H1 (cell line): ENCODE data around the gene PCGF3. TPM values are rescaled to one million over a fixed set of nuclear protein-coding genes. Genes with fewer than 3 reads are reported as not detected.

Experiments
- CTCF ChIA-PET: fragments of 300-600 bp; sonication (Branson Sonifier 250); formaldehyde crosslinking; loops from one replicate; lab custom pipeline; 2021; ENCODE audit not compliant: partially characterized antibody; lab: Charles Lee
- POLR2A ChIA-PET: fragments of 300-600 bp; sonication (Branson Sonifier 250); formaldehyde crosslinking; loops from one replicate; lab custom pipeline; 2021; ENCODE audit warnings: inconsistent platforms; ENCODE audit not compliant: partially characterized antibody; lab: Charles Lee
- DNase-seq, 2 experiments: peaks; one replicate each; pipeline versions ENCODE4 v3.0.0 to v3.0.0-alpha.2; 2010 to 2022; ENCODE audit warnings: low spot score in 2 of 2, low read depth in 1 of 2, mixed read lengths in 1 of 2
- FAIRE-seq: peaks from 2 replicates; lab custom pipeline; 2011; peaks lifted over from hg19 to GRCh38; lab: Jason Lieb, UNC
- H2AFZ ChIP-seq: 2 replicates; pipeline ENCODE4 v1.8.1; 2012; ENCODE audit warnings: low read length, inconsistent platforms
- H2AK5ac ChIP-seq: 2 replicates; pipeline ENCODE4 v1.6.1; 2013; ENCODE audit warnings: low read depth, low read length
- H2BK120ac ChIP-seq: replicated peaks from 2 replicates; pipeline ENCODE3; 2013; ENCODE audit warnings: low read depth, low read length, inconsistent platforms
- H2BK12ac ChIP-seq: 2 replicates; pipeline ENCODE4 v1.6.1; 2013; ENCODE audit warnings: low read depth, low read length
- H2BK15ac ChIP-seq: 2 replicates; pipeline ENCODE4 v1.6.1; 2013; ENCODE audit warnings: low read length
- H2BK20ac ChIP-seq: 2 replicates; pipeline ENCODE4 v1.6.1; 2013; ENCODE audit warnings: low read length
- H2BK5ac ChIP-seq: 2 replicates; pipeline ENCODE4 v1.6.1; 2013; ENCODE audit warnings: low read depth, low read length
- H3K14ac ChIP-seq: 2 replicates; pipeline ENCODE4 v1.6.1; 2013; ENCODE audit warnings: inconsistent platforms; ENCODE audit not compliant: insufficient read length
- H3K18ac ChIP-seq: 2 replicates; pipeline ENCODE4 v1.6.1; 2013; ENCODE audit warnings: low read length; ENCODE audit errors: extremely low read depth
- H3K23ac ChIP-seq: 2 replicates; pipeline ENCODE4 v1.6.1; 2013; ENCODE audit warnings: inconsistent platforms; ENCODE audit not compliant: insufficient read length
- H3K23me2 ChIP-seq: 2 replicates; pipeline ENCODE4 v1.6.1; 2013; ENCODE audit warnings: low read depth, low read length
- H3K27ac ChIP-seq: 2 replicates; pipeline ENCODE4 v1.6.1; 2011; ENCODE audit warnings: low read depth, low read length, inconsistent platforms
- H3K27me3 ChIP-seq, 4 experiments: replicated peaks in 1 of 4; 1 replicate in 1 of 4; 2 replicates in 3 of 4; pipeline versions ENCODE4 v1.6.1 to v1.8.1; 2011 to 2013; ENCODE audit warnings: low read length in 3 of 4, mild to moderate bottlenecking in 3 of 4, inconsistent platforms in 2 of 4, mixed read lengths in 2 of 4, moderate library complexity in 1 of 4; ENCODE audit not compliant: control insufficient read depth in 3 of 4, insufficient read depth in 3 of 4; ENCODE audit errors: extremely low read depth in 1 of 4
- H3K36me3 ChIP-seq, 4 experiments: 2 replicates each; pipeline versions ENCODE4 v1.6.1 to v1.8.1; 2011 to 2013; ENCODE audit warnings: mild to moderate bottlenecking in 4 of 4, low read length in 3 of 4, moderate library complexity in 2 of 4, control low read depth in 1 of 4, inconsistent platforms in 1 of 4; ENCODE audit not compliant: insufficient read depth in 4 of 4, control insufficient read depth in 2 of 4
- H3K4ac ChIP-seq: replicated peaks from 2 replicates; pipeline ENCODE3; 2013; ENCODE audit warnings: low read length, low read depth, mixed read lengths, inconsistent platforms; ENCODE audit not compliant: insufficient read length
- H3K4me1 ChIP-seq, 4 experiments: replicated peaks in 1 of 4; 1 replicate in 1 of 4; 2 replicates in 3 of 4; pipeline versions ENCODE4 v1.6.1 to v1.8.1; 2011 to 2013; ENCODE audit warnings: low read length in 3 of 4, inconsistent platforms in 2 of 4, mixed read lengths in 1 of 4; ENCODE audit not compliant: insufficient read depth in 4 of 4, control insufficient read depth in 3 of 4
- H3K4me2 ChIP-seq, 2 experiments: 2 replicates each; pipeline versions ENCODE4 v1.6.1 to v1.8.1; 2011 to 2013; ENCODE audit warnings: low read depth in 2 of 2, low read length in 2 of 2, control low read depth in 1 of 2, inconsistent platforms in 1 of 2, mild to moderate bottlenecking in 1 of 2; ENCODE audit not compliant: insufficient read depth in 1 of 2
- H3K4me3 ChIP-seq, 4 experiments: fragments of 200-600, 300-600 bp in 1 of 4; sonication (generic), shearing (Covaris generic), sonication (Bioruptor Twin) in 1 of 4; 2 replicates each; pipeline versions ENCODE4 v1.5.1 to v1.8.1; 2011 to 2016; ENCODE audit warnings: low read length in 4 of 4, low read depth in 3 of 4, control low read depth in 2 of 4, inconsistent platforms in 2 of 4, mild to moderate bottlenecking in 2 of 4, mixed read lengths in 1 of 4, moderate library complexity in 1 of 4; ENCODE audit not compliant: insufficient read depth in 2 of 4; ENCODE audit errors: extremely low read depth in 1 of 4
- H3K56ac ChIP-seq: replicated peaks from 2 replicates; pipeline ENCODE3; 2013; ENCODE audit warnings: low read depth, mild to moderate bottlenecking, mixed read lengths, low read length, inconsistent platforms; ENCODE audit not compliant: insufficient read length
- H3K79me1 ChIP-seq: 2 replicates; pipeline ENCODE4 v1.6.1; 2013; ENCODE audit warnings: low read depth, low read length, control low read depth
- H3K79me2 ChIP-seq, 2 experiments: 2 replicates each; pipeline versions ENCODE4 v1.6.1 to v1.8.1; 2012 to 2013; ENCODE audit warnings: low read length in 2 of 2, mild to moderate bottlenecking in 2 of 2, inconsistent platforms in 1 of 2; ENCODE audit not compliant: insufficient read depth in 2 of 2, control insufficient read depth in 1 of 2
- H3K9ac ChIP-seq, 4 experiments: replicated peaks in 1 of 4; 1 replicate in 1 of 4; 2 replicates in 3 of 4; pipeline versions ENCODE4 v1.6.1 to v1.8.1; 2011 to 2013; ENCODE audit warnings: low read depth in 3 of 4, low read length in 3 of 4, control low read depth in 2 of 4, mild to moderate bottlenecking in 2 of 4, moderate library complexity in 2 of 4, inconsistent platforms in 1 of 4; ENCODE audit errors: extremely low read depth in 1 of 4
- H3K9me3 ChIP-seq, 2 experiments: 2 replicates each; pipeline versions ENCODE4 v1.6.1 to v1.8.1; 2012 to 2013; ENCODE audit warnings: mild to moderate bottlenecking in 2 of 2, moderate library complexity in 2 of 2, control low read depth in 1 of 2, inconsistent platforms in 1 of 2, low read depth in 1 of 2, low read length in 1 of 2, mixed read lengths in 1 of 2; ENCODE audit not compliant: insufficient read depth in 2 of 2
- H4K20me1 ChIP-seq, 2 experiments: replicated peaks in 1 of 2; 2 replicates each; pipeline versions ENCODE3 to v1.8.1; 2011 to 2013; ENCODE audit warnings: inconsistent platforms in 2 of 2, low read length in 2 of 2, mild to moderate bottlenecking in 1 of 2; ENCODE audit not compliant: insufficient read depth in 2 of 2, control insufficient read depth in 1 of 2
- H4K5ac ChIP-seq: 2 replicates; pipeline ENCODE4 v1.6.1; 2013; ENCODE audit warnings: low read length, low read depth, mixed read lengths, inconsistent platforms; ENCODE audit not compliant: insufficient read length
- H4K8ac ChIP-seq: 2 replicates; pipeline ENCODE4 v1.8.0; 2013; ENCODE audit warnings: mild to moderate bottlenecking, moderate library complexity, low read length, inconsistent platforms; ENCODE audit not compliant: insufficient read depth; ENCODE audit errors: extremely low read depth
- H4K91ac ChIP-seq: replicated peaks from 2 replicates; pipeline ENCODE3; 2013; ENCODE audit warnings: low read length, mixed read lengths, inconsistent platforms; ENCODE audit not compliant: insufficient read length
- CEBPB ChIP-seq: IDR thresholded peaks from 2 replicates; pipeline ENCODE4 v1.6.1; 2012; ENCODE audit warnings: low read depth, low read length
- CREB1 ChIP-seq: IDR thresholded peaks from 2 replicates; pipeline ENCODE4 v1.6.1; 2012; ENCODE audit warnings: inconsistent platforms
- CTBP2 ChIP-seq: IDR thresholded peaks from 2 replicates; pipeline ENCODE4 v1.7.0; 2011; ENCODE audit warnings: borderline replicate concordance, mild to moderate bottlenecking, moderate library complexity, mixed read lengths, low read length; ENCODE audit not compliant: insufficient read depth, insufficient read length
- CTCF ChIP-seq, 3 experiments: IDR thresholded peaks; 1 replicate in 2 of 3; 2 replicates in 1 of 3; pipeline versions ENCODE4 v1.5.1 to v1.6.1; 2011; ENCODE audit warnings: low read length in 3 of 3, mild to moderate bottlenecking in 3 of 3, inconsistent platforms in 2 of 3, low read depth in 1 of 3, moderate library complexity in 1 of 3; ENCODE audit not compliant: insufficient read depth in 1 of 3; ENCODE audit errors: control extremely low read depth in 1 of 3
- MAFK ChIP-seq: IDR thresholded peaks from 2 replicates; pipeline ENCODE4 v1.6.1; 2012; ENCODE audit warnings: low read depth, mild to moderate bottlenecking, improper control_type of control experiment, low read length
- POLR2A ChIP-seq, 2 experiments: IDR thresholded peaks; 1 replicate in 1 of 2; 2 replicates in 1 of 2; pipeline ENCODE4 v1.6.1; 2011; ENCODE audit warnings: low read depth in 2 of 2, low read length in 2 of 2, mild to moderate bottlenecking in 2 of 2; ENCODE audit errors: control extremely low read depth in 1 of 2
- POU5F1 ChIP-seq: IDR thresholded peaks from 2 replicates; pipeline ENCODE4 v1.6.1; 2011; ENCODE audit warnings: low read depth, mild to moderate bottlenecking, low read length, moderate library complexity
- RFX5 ChIP-seq: IDR thresholded peaks from 2 replicates; pipeline ENCODE4 v1.6.1; 2011; ENCODE audit warnings: low read depth, low read length, improper control_type of control experiment, borderline replicate concordance
- SIN3A ChIP-seq, 2 experiments: IDR thresholded peaks in 1 of 2; conservative IDR thresholded peaks in 1 of 2; 2 replicates each; pipeline ENCODE4 v1.6.1; 2011 to 2012; ENCODE audit warnings: low read length in 2 of 2, improper control_type of control experiment in 1 of 2, low read depth in 1 of 2, mild to moderate bottlenecking in 1 of 2
- SIX5 ChIP-seq: IDR thresholded peaks from 2 replicates; pipeline ENCODE4 v1.6.1; 2011; ENCODE audit warnings: mild to moderate bottlenecking, low read depth, low read length
- SRF ChIP-seq: IDR thresholded peaks from 2 replicates; pipeline ENCODE4 v1.6.1; 2011; ENCODE audit warnings: mild to moderate bottlenecking, low read depth, low read length, moderate library complexity
- WGBS, 2 experiments: shearing (Covaris generic) in 1 of 2; methylation state at CpG; one replicate each; pipeline versions ENCODE4 v1.1.6 to v1.1.7; 2013 to 2015; ENCODE audit warnings: low lambda C conversion rate in 2 of 2, mixed read lengths in 2 of 2, inconsistent platforms in 1 of 2, low coverage in 1 of 2, missing lambda C conversion rate in 1 of 2; ENCODE audit not compliant: insufficient replicate concordance in 2 of 2, insufficient coverage in 1 of 2, insufficient read length in 1 of 2; ENCODE audit errors: extremely low coverage in 1 of 2, missing lambda C conversion rate in 1 of 2; 5-methylcytosine and 5-hydroxymethylcytosine counted together
- polyA plus RNA-seq, 7 experiments: library from polyadenylated mRNA; depleted of rRNA in 3 of 7; stranded (reverse) in 5 of 7; unstranded in 2 of 7; fragments of >200 nt in 5 of 7; fragments of 200-250 nt in 2 of 7; gene quantifications; 1 replicate in 5 of 7; 2 replicates in 1 of 7; 4 replicates in 1 of 7; pipeline versions ENCODE4 v1.2.1 to v1.2.3, GENCODE V29; 2011 to 2013; ENCODE audit warnings: missing spikeins in 2 of 7, mixed read lengths in 2 of 7
- total RNA-seq: library from RNA; stranded (reverse); fragmentation: NEBNext Ultra II Directional; extraction: Animal tissue kit (Norgen Biotek cat#: 25700); gene quantifications from 2 replicates; pipeline ENCODE4 v1.2.1, GENCODE V29; 2021

PCGF3 gene
- total and polyA plus RNA-seq, 2 of the 8 experiments (the other 6 are each of a cell fraction or from before 2014, with no cell fraction given): 52.7 to 52.9 TPM

- no peak overlapping the region for H3K23ac ChIP-seq
- no peak overlapping the region for H4K91ac ChIP-seq
- H3K79me2 ChIP-seq: no peaks in the 10 kb centered on the region
- H4K8ac ChIP-seq: no peak overlapping the region
- peaks cover 4% of the 10 kb centered on the region; the same call in 1 of the 2 replicates for H3K23me2 ChIP-seq
- no peaks in the 10 kb centered on the region for H3K27me3 ChIP-seq
- H3K4me1 ChIP-seq: no peaks in the 10 kb centered on the region; a peak in 1 of 7 replicates
- ChIA-PET CTCF (interaction anchor here (1.5 to 3.0 kb wide), 3 partner anchors 8 to 63 kb away, joined by 3 to 22 read pairs (median 11); partner anchors contain the start of genes ATP5ME and MYL5), POLR2A (interaction anchor here (0.7 to 5.0 kb wide), 10 partner anchors 7 to 87 kb away, joined by 3 to 53 read pairs (median 4); partner anchors contain the start of genes ATP5ME and MYL5)
- no peaks in the 10 kb centered on the region for H3K79me1 ChIP-seq
- no peak overlapping the region for H2AK5ac ChIP-seq
- peaks cover 0 to 5% (median 0%) of the 10 kb centered on the region in 4 experiments; a peak in 1 of 8 replicates for H3K36me3 ChIP-seq
- H2BK20ac ChIP-seq: no peak overlapping the region
- H3K4me2 ChIP-seq: no peak overlapping the region
- H3K18ac ChIP-seq: no peak overlapping the region
- 87% methylated on average over 18 of the region's 22 CpGs; no CpG with 5 or more reads in 1 of the 2 experiments for WGBS, 2 experiments
- no peak overlapping the region for H2BK12ac ChIP-seq
- H3K4ac ChIP-seq: no peak overlapping the region
- no peak overlapping the region for H2BK15ac ChIP-seq
- H2AFZ ChIP-seq: no peak overlapping the region
- no peak overlapping the region for H3K56ac ChIP-seq
- H2BK120ac ChIP-seq: no peak overlapping the region
- DNase-seq (no peak), FAIRE-seq (no peak)
- no peak overlapping the region for H4K5ac ChIP-seq
- H3K14ac ChIP-seq: no peak overlapping the region
- no peak overlapping the region for H3K27ac ChIP-seq
- no peaks in the 10 kb centered on the region for H3K9me3 ChIP-seq
- no peak overlapping the region for H3K9ac ChIP-seq
- no peak overlapping the region for H3K4me3 ChIP-seq
- no peak overlapping the region for H2BK5ac ChIP-seq
- H4K20me1 ChIP-seq: peaks cover 0 to 5% of the 10 kb centered on the region in 2 experiments
- TF ChIP-seq POU5F1: no peak
- no peak for TF ChIP-seq CTCF (IDR thresholded peaks at IDR 0.05; ENCODE audit: control extremely low read depth in 1 of 3, insufficient read depth in 1 of 3, low read depth in 1 of 3, low read length in 3 of 3)
- no peak for TF ChIP-seq CTBP2
- TF ChIP-seq SRF: no peak
- no peak for TF ChIP-seq SIX5
- no peak for TF ChIP-seq SIN3A (conservative IDR thresholded peaks at IDR 0.05 in 1 of 2, IDR thresholded peaks at IDR 0.05 in 1 of 2; ENCODE audit: low read depth in 1 of 2, low read length in 2 of 2)
- TF ChIP-seq RFX5: no peak
- no peak for TF ChIP-seq MAFK
- TF ChIP-seq CEBPB: no peak
- TF ChIP-seq POLR2A (IDR thresholded peaks at IDR 0.05; ENCODE audit: control extremely low read depth in 1 of 2, low read depth in 2 of 2, low read length in 2 of 2): no peak
- TF ChIP-seq CREB1: no peak
These were observed 39.7 kb upstream of the PCGF3 start for GRCh38 chr4:665751-666435.
